ENCODE measurements around the gene ABCG8. TPM values are rescaled to one million over a fixed set of nuclear protein-coding genes. Genes with fewer than 3 reads are reported as not detected.
A peak's percentile ranks its signal among the peaks of the same experiment; 100 is the strongest.

Gene ABCG8
- total RNA-seq, 1 donor = not detected

DNA sequence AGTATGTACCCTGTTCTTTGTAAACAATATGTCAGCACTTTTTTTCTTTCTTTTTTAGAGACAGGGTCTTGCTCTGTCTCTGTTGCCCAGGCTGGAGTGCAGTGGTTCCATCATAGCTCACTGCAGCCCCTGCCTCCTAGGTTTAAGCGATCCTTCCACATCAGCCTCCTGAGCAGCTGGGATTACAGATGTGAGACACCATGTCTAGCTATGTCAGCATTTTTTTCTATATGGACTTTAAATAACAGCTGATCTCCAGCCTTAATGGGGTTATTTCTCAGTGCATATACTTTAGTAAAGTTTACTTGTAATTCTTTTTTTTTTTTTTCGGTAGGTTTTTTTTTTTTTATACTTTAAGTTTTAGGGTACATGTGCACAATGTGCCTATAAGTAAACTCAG, 26.8 kb upstream of the ABCG8 start:
- TF ChIP-seq, protein P1, sequence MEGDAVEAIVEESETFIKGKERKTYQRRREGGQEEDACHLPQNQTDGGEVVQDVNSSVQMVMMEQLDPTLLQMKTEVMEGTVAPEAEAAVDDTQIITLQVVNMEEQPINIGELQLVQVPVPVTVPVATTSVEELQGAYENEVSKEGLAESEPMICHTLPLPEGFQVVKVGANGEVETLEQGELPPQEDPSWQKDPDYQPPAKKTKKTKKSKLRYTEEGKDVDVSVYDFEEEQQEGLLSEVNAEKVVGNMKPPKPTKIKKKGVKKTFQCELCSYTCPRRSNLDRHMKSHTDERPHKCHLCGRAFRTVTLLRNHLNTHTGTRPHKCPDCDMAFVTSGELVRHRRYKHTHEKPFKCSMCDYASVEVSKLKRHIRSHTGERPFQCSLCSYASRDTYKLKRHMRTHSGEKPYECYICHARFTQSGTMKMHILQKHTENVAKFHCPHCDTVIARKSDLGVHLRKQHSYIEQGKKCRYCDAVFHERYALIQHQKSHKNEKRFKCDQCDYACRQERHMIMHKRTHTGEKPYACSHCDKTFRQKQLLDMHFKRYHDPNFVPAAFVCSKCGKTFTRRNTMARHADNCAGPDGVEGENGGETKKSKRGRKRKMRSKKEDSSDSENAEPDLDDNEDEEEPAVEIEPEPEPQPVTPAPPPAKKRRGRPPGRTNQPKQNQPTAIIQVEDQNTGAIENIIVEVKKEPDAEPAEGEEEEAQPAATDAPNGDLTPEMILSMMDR (IDR thresholded peaks at IDR 0.05; ENCODE audit: insufficient read depth, low read length) = no peak
- no peak for DNase-seq (ENCODE audit: low read depth)
- H3K4me3 ChIP-seq (ENCODE audit: low read depth, low read length) = no peak overlapping the region

DNA sequence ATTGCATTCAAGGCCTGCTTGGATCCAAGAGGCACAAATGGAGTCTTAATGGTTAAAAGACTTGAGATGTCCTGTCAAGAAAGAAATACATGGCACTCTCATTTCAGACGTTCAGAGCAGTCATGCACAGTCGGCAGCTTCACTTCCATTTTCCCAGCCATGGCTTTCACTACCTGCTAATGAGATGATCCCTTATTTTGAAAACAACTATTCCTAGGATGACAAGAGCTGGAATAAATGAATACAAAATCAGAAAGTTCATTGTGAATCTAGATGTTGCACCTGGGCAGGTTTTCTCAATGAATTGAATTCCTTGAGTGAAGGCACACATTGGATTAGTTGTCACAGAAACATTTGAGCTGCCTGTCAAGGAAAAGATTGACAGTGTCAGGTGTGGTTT, 25.8 kb upstream of the ABCG8 start:
- no peak for DNase-seq (ENCODE audit: low read depth)
- H3K4me3 ChIP-seq (ENCODE audit: low read depth, low read length) = no peak overlapping the region
- TF ChIP-seq, protein P1 (IDR thresholded peaks at IDR 0.05; ENCODE audit: insufficient read depth, low read length) = no peak

DNA sequence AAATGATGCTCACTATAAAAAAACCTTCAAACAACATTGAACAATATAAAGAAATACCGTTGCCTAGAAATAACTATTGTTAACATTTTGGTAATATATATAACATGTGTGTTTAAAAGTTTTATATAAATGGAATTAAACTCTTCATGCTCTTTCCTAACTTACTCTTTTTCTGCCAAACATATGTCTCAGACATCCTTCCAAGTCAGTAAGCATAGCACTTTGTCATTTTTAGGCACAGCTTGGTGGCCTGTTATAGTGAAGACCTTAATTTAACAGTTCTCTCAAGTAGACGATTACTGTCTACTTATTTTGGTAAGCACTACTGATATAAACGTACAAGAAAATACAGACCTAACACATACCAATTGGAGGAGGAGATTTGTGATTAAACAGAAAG, 24.1 kb upstream of the ABCG8 start:
- H3K4me3 ChIP-seq (ENCODE audit: low read depth, low read length) = no peak overlapping the region
- DNase-seq (ENCODE audit: low read depth) = no peak
- TF ChIP-seq, protein P1 (IDR thresholded peaks at IDR 0.05; ENCODE audit: insufficient read depth, low read length) = no peak

DNA sequence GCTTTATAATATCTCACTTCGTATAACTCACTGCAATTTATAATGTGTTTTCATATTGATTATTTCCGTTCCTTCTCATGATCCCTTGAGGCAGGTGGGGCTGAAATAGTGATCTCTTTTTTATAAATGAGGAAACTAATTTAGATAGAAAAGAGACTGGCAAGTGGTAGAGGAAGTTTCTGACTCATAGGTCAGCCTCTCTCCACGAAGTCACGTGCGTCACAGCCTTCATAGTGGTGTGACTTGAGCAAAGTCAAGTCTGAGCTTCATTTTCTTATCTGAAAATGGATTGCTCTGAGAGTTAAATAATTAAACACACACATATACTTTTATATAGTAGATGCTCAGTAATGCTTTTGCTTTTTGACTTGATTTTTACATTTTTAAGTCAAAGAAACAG, 20.0 kb upstream of the ABCG8 start:
- H3K4me3 ChIP-seq (ENCODE audit: low read depth, low read length) = no peak overlapping the region
- DNase-seq (ENCODE audit: low read depth) = peak; percentile 62
- TF ChIP-seq, protein P1 (IDR thresholded peaks at IDR 0.05; ENCODE audit: insufficient read depth, low read length) = no peak

DNA sequence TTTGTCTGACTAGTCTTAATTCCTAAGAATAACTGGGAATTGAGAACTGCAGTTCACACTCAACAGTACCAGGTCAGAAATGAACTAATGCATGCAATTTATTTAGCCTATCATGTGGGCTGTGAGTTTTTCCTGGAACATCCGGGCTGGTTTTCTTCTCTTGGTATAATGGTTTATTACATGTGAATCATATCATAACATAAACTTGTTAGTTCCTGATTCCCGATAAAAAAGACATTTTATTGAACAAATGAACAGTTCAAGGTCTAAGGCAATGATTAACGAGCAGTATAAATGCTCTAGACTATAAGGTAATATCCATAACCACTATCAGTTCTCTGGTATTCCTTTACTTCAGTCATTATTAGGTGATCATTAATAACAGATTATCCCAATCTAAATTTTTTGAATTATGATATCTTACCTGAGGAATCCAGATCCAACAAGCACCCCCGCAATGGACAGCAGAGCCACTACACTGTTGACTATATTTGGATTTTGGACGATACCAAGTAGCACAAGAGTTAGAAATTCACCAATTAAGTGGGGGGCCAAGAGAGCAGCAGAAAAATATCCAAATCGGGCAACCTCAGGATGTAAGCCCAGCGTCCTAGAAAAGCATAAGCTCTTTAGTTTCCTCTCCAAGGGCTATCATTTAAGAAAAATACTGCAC, 19.1 kb upstream of the ABCG8 start:
- no peak for DNase-seq (ENCODE audit: low read depth)
- TF ChIP-seq, protein P1 (IDR thresholded peaks at IDR 0.05; ENCODE audit: insufficient read depth, low read length) = no peak
- H3K4me3 ChIP-seq (ENCODE audit: low read depth, low read length) = no peak overlapping the region

DNA sequence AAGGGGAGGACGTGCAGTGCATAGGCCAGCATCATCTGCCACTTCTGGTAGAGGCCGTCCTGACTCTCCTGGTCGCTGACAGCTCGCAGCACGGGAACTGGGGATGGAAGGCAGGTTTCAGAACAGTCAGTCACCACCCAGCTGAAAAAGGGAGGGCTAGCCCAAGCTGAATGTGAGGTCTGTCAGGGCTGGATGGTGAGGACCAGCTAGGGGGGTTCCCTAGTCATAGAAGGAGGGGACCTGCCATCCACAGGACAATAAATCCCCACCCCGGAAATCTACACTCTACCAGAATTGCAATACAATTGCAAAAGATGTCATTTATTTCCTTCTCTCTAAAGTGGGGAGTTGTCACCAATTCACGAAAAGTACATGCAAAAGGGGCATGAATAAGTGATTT, 15.9 kb upstream of the ABCG8 start:
- no peak overlapping the region for H3K4me3 ChIP-seq (ENCODE audit: low read depth, low read length)
- TF ChIP-seq, protein P1 (IDR thresholded peaks at IDR 0.05; ENCODE audit: insufficient read depth, low read length) = no peak
- no peak for DNase-seq (ENCODE audit: low read depth)

DNA sequence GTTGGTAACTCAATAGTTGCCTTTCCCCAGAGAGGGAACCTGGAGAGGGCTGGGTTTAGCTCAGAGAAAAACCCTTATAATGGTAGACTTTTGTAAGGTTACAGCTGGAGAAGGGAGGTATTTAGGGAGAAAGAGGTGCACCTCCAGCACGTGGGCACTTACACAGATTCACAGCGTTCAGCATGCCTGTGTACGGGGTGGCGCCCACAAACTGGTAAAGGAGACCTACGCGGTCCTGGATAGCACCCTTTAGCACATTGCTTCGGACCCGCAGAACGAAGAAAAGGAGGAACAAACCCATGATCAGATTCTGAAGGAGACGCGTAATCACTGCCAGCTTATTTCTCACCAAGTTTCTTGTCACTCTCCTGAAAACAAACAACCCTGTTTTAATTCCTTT, 15.0 kb upstream of the ABCG8 start:
- TF ChIP-seq, protein P1 (IDR thresholded peaks at IDR 0.05; ENCODE audit: insufficient read depth, low read length) = no peak
- DNase-seq (ENCODE audit: low read depth) = no peak
- no peak overlapping the region for H3K4me3 ChIP-seq (ENCODE audit: low read depth, low read length)

All from fibroblast of the aortic adventitia (primary cell).